GM18520 (cell line): ENCODE data around the gene CLSTN2.

ENCODE experiments used
- ATAC-seq: cut with Tn5 transposase; IDR thresholded peaks from one replicate; pipeline ENCODE4 v1.9.1; 2021; ENCODE audit not compliant: unreplicated experiment

CLSTN2 gene

GRCh38 chr3:140571836-140572235, 636.9 kb downstream of the CLSTN2 start:
- no peak for ATAC-seq

GRCh38 chr3:140572334-140572733, 637.3 kb downstream of the CLSTN2 start:
- ATAC-seq = no peak

GRCh38 chr3:140573011-140573410, 638.0 kb downstream of the CLSTN2 start:
- ATAC-seq = no peak

GRCh38 chr3:140574375-140574774, 639.4 kb downstream of the CLSTN2 start:
- ATAC-seq = no peak

GRCh38 chr3:140576449-140576848, 641.5 kb downstream of the CLSTN2 start:
- no peak for ATAC-seq

- ATAC-seq = no peak
These were observed 642.9 kb downstream of the CLSTN2 start for GRCh38 chr3:140577911-140578310.

- ATAC-seq = no peak
These were observed 644.3 kb downstream of the CLSTN2 start for GRCh38 chr3:140579260-140579659.

- no peak for ATAC-seq
These were observed 645.8 kb downstream of the CLSTN2 start for GRCh38 chr3:140580746-140581145.

GRCh38 chr3:140584549-140584948, 649.6 kb downstream of the CLSTN2 start:
- no peak for ATAC-seq

GRCh38 chr3:140585828-140586227, 650.8 kb downstream of the CLSTN2 start:
- no peak for ATAC-seq

GRCh38 chr3:140586311-140586710, 651.3 kb downstream of the CLSTN2 start:
- ATAC-seq = no peak

GRCh38 chr3:140588558-140588957, 653.6 kb downstream of the CLSTN2 start:
- ATAC-seq = no peak

- ATAC-seq = no peak
These were observed 658.8 kb downstream of the CLSTN2 start for GRCh38 chr3:140593766-140594165.

GRCh38 chr3:140595295-140595694, 660.3 kb downstream of the CLSTN2 start:
- ATAC-seq = no peak

GRCh38 chr3:140597364-140597763, 662.4 kb downstream of the CLSTN2 start:
- ATAC-seq = no peak

GRCh38 chr3:140597792-140598191, 662.8 kb downstream of the CLSTN2 start:
- no peak for ATAC-seq

- ATAC-seq = no peak
These were observed 664.0 kb downstream of the CLSTN2 start for GRCh38 chr3:140599009-140599408.

GRCh38 chr3:140599496-140599895, 664.5 kb downstream of the CLSTN2 start:
- no peak for ATAC-seq

GRCh38 chr3:140601881-140602280, 666.9 kb downstream of the CLSTN2 start:
- ATAC-seq = no peak

- no peak for ATAC-seq
These were observed 667.8 kb downstream of the CLSTN2 start for GRCh38 chr3:140602781-140603180.

GRCh38 chr3:140603766-140604165, 668.8 kb downstream of the CLSTN2 start:
- ATAC-seq = no peak

- ATAC-seq = no peak
These were observed 675.6 kb downstream of the CLSTN2 start for GRCh38 chr3:140610544-140610943.

GRCh38 chr3:140614001-140614400, 679.0 kb downstream of the CLSTN2 start:
- ATAC-seq = no peak

- ATAC-seq = no peak
These were observed 682.1 kb downstream of the CLSTN2 start for GRCh38 chr3:140617135-140617534.
